GM12892 (cell line): Measurements from ENCODE around the gene AGPAT4.

Experiments used
- POLR2A ChIP-seq: IDR thresholded peaks from 2 replicates; pipeline ENCODE4 v1.6.1; 2011; ENCODE audit warnings: low read depth, low read length, control low read depth
- POLR2AphosphoS5 ChIP-seq: IDR thresholded peaks from 2 replicates; pipeline ENCODE4 v1.6.1; 2011; ENCODE audit warnings: low read depth, low read length, control low read depth
- TAF1 ChIP-seq: IDR thresholded peaks from 2 replicates; pipeline ENCODE4 v1.6.1; 2011; ENCODE audit warnings: low read depth, mild to moderate bottlenecking, control low read depth, low read length, borderline replicate concordance

GRCh38 chr6:161195386-161195785 lies 78.5 kb downstream of the AGPAT4 start:
- TF ChIP-seq POLR2A, result no peak
- no peak for TF ChIP-seq POLR2AphosphoS5
- no peak for TF ChIP-seq TAF1
